CD4-positive, alpha-beta T cell treated with Interleukin-15 for 1 hour (primary cell): ENCODE measurements around the gene OR51L1.
"Not testable (repeated sequence)": the region's sequence is repeated elsewhere in the genome, so short reads cannot be mapped to it uniquely, and the experiment has no call there.

ENCODE experiments used
- DNase-seq: peaks from one replicate; pipeline ENCODE4 v3.0.0-alpha.2; 2020

Gene OR51L1, protein sequence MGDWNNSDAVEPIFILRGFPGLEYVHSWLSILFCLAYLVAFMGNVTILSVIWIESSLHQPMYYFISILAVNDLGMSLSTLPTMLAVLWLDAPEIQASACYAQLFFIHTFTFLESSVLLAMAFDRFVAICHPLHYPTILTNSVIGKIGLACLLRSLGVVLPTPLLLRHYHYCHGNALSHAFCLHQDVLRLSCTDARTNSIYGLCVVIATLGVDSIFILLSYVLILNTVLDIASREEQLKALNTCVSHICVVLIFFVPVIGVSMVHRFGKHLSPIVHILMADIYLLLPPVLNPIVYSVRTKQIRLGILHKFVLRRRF

DNA sequence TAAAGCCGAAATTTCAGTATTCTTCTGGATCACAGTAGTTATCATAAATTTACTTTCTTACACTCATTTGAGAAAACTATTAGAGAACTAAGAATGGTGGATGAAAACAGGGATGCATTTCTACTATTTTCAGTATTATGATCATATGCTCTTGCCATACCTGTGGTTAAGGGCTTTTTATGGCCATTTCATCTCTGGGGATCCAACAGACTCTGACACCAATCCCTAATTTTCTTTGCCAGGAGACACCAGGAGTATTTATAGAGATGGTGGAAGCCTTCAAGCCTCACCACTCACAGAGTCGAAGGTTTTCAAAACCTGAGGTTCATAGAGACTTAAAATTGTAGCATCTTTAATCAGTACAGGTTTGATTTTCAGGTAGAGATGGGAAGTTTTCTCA, at the start of gene OR51L1:
Gene OR51L1 (plus strand): TSS at position 301 of the 400 bp plus-strand sequence. CDS start 4,132 bp downstream, outside the sequence.
- no peak for DNase-seq

GRCh38 chr11:4947505-4947904, 47.1 kb upstream of the OR51L1 start, which contains the start of gene OR51A4:
Gene OR51A4, minus strand, starts transcription at chr11:4947605. Its CDS starts 505 bp downstream, at chr11:4947100.
- DNase-seq: no peak

GRCh38 chr11:4955613-4956012, 39.0 kb upstream of the OR51L1 start, which contains the start of gene OR51A2:
Gene OR51A2, minus strand, starts transcription at chr11:4955713. Its CDS starts 0 bp downstream, at chr11:4955713.
- not testable (repeated sequence) for DNase-seq

GRCh38 chr11:4957396-4957795, 37.3 kb upstream of the OR51L1 start:
- DNase-seq: no peak

GRCh38 chr11:4960877-4961276, 33.8 kb upstream of the OR51L1 start:
- DNase-seq: no peak

GRCh38 chr11:4962816-4963215, 31.8 kb upstream of the OR51L1 start:
- DNase-seq: no peak

DNA sequence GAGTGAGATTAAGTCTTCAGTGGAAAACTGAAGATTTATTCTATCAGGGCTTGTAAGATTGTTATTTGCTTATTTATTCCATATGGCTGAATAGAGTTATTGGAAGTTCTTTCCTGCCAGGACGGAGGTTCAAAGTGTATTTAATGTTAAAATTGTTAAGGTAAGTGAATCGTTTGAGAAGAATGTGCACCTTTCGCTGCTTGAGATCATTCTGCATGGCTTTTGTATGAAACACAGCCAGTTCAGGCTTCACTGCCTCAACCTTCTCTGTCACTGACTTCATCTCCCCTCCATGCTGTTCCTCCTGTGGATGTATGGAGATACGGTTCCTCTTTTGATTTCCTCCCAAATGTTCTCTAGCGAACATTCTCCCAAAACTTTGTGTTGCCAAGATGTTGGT, 19.2 kb upstream of the OR51L1 start:
- DNase-seq: no peak

DNA sequence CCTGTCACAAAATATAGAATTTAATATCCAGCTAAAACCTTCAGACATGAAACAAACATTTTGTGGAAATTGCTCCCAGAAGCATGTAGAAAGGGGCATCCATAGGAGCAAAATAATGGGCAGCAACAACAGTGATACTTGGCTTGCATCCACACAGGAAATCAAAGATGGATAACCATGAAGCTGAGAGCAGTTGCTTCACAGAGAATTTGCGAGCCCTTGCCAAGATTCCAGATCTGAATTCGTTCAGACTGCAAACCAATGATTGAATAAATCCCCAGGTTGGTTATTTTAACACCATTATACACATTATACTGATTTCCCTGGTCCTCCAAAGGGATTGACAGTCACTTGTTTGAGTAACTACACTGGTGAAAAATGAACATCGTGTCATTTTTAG, 15.6 kb upstream of the OR51L1 start:
- no peak for DNase-seq

DNA sequence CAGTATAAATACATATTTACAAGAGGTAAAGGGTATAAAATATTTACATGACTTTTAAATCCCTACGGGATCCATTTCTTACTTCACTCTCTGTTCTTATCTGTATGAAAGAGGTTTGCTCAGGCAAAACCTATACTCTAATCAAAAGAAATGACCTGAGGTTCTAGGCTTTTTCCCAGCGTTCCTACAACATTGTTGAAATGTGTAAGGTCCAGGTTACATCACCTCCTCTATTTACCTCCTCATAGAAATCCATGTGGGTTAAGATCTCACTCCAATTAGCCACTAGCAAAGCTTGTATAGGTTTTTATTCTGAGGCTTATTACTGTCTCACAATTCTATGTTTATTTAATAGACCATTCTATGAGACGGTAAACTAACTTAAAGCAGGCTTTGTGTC, 12.0 kb upstream of the OR51L1 start:
- DNase-seq: no peak

DNA sequence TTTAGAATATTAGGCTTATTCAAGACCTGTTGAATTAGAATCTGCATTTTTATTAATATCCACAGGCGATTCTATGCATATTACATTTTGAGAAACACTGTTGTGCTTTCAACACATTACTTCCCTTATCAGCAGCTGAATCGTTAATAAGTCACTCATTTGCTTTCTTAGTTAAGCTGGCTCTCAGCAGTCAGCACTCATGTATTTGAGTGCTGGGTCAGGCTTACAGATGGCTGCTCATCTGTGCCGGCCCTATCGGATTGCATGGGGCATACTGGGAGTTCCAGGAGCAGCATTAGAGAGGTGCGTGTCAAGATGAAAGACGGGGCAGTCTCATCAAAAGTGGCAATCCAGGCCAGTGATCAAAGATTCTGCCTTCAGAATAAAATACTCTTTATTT, 10.8 kb upstream of the OR51L1 start:
- no peak for DNase-seq

DNA sequence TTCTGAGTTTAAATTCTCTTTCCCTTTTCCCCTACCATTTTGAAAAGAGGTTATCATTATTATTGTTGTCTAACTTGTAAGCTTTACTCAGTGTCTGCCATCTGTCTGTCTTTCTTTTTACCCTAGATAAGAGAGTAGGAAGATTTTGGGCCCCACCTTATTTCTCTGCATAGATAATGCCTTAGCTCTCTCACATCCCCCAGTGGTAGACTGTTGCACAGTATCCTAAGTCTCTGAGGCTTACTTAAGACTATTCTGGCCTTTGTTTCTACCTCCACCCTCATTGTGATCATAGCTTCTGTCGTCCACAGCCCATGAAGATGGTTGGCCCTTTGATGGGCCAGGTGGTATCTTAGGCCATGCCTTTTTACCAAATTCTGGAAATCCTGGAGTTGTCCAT, 3.6 kb upstream of the OR51L1 start:
- no peak for DNase-seq

GRCh38 chr11:5004424-5005274, 10.0 kb downstream of the OR51L1 start:
- DNase-seq: no peak

GRCh38 chr11:5007561-5007960, 12.9 kb downstream of the OR51L1 start:
- DNase-seq: no peak

DNA sequence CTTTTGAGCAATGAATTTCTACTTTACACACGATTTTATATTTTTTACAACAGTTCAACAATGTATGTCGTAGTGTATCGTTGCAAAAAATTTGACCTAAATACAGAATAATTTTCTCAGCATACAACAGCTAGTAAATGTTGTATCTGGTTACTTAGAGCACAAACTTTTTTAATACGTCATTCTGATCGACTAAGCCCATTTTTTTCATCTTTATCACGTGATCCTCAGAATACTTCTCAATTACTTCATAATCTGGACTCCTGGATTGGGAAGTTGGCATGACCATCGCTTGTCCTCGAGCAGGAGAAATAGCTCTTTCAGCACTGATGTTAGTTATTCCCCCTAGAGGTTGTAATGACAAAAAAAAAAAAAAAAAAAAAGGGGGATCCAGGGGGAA, 16.6 kb downstream of the OR51L1 start:
- no peak for DNase-seq

- DNase-seq: no peak
Measured at GRCh38 chr11:5013012-5013411, 18.4 kb downstream of the OR51L1 start.

- no peak for DNase-seq
Measured at GRCh38 chr11:5021996-5022395, 27.3 kb downstream of the OR51L1 start.

- DNase-seq: no peak
Measured at GRCh38 chr11:5036669-5037068, 42.0 kb downstream of the OR51L1 start.

- DNase-seq: no peak
Measured at GRCh38 chr11:5037926-5038325, 43.3 kb downstream of the OR51L1 start.

DNA sequence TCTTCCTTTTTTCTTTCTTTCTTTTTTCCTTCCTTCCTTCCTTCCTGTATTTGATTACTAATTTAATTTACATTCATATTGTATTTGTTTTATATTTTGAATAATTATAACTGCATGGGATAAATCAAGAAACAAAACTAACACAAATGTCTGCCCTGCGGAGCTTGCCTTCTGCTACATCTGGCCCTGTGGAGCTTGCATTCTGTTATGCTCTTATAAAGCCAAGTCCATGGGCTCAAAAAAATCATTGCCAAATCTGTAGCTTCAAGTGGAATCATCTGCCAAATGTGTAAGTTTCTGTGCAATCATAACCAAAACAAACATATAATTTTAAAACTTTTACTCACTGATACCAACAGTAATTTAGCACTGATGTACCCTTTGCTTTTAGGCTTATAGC, 43.7 kb downstream of the OR51L1 start:
- no peak for DNase-seq

DNA sequence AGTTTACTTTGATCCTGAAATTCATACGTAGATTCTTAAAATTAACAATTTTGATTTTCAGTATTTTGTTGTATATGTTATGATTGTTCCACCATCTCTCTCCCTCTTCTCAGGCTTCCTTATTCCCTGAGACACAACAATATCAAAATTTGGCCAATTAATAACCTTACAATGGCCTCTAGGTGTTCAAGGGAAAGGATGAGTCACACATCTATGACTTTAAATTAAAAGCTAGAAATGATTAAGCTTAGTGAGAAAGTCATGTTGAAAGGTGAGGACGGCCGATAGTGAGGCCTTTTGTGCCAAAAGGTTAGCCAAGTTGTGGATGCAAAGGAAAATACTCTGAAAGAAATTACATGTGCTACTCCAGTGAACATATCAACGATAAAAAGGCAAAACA, 46.2 kb downstream of the OR51L1 start:
- no peak for DNase-seq

- no peak for DNase-seq
Measured at GRCh38 chr11:5042091-5042490, 47.4 kb downstream of the OR51L1 start.

- DNase-seq: no peak
Measured at GRCh38 chr11:5043380-5043779, 48.7 kb downstream of the OR51L1 start.

DNA sequence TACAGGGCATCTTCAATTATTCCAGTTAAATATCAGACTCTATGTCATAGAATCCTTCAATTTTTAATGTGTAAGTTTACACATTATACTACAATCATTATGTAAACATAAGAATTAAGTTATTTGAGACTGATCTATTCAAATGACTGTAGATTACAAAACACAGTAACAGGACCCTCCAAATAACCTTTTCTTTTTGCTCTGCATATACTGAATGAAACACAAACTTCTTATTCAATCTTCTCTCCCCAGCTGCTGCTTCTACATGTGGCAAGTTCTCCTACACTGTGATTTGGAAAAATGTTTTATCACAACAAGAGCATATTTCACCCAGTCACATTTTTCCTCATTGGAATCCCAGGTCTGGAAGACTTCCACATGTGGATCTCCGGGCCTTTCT, 51.6 kb downstream of the OR51L1 start, which contains the start of gene OR52J3:
Gene OR52J3 (plus strand): TSS at position 301 of the 400 bp plus-strand sequence. CDS start 0 bp downstream, at position 301.
- no peak for DNase-seq
